NCI-H82 (cell line): ENCODE measurements around the gene DPH6.
A peak's percentile ranks its signal among the peaks of the same experiment; 100 is the strongest.

Experiments
- DNase-seq: peaks from one replicate; lab custom pipeline; 2025; lab: John Stamatoyannopoulos, UW

DPH6 gene

DNA sequence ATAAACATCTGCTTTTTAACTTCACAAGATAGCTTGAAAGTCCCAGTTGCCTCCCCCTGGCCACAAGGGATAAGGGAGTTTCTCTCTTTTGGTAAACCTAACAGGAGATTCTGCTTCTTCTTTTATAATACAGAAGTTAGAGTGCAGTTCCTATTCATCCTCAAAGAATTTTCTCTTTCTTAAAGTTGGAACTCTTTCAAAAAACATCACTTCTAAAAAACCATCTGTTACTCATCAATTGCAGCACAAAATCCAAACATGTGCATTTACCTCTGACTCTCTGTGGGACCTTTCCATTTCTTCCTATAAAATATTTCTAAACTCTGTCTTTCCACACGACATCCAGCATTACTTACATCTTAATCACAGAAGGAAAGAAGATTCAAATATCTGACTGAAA, 5.1 kb downstream of the DPH6 start:
- no peak for DNase-seq

DNA sequence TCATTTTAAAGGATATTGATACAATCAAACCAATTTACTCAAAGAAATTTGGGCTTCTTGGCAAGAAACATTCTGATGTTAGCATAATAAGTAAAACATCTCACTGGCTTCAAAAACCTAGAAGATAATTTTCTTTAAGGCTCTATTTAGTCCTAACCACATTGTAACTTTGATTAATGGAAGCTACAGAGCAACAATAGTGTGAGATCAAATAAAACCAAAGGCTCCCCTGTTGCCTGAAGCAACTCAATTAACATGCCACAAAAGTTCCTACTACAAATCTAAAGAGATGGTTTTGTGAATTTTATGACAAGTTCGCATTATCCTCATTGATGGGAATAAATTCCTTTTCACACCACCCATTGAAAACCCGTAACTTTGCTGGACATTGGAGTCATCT, 5.9 kb downstream of the DPH6 start:
- no peak for DNase-seq

DNA sequence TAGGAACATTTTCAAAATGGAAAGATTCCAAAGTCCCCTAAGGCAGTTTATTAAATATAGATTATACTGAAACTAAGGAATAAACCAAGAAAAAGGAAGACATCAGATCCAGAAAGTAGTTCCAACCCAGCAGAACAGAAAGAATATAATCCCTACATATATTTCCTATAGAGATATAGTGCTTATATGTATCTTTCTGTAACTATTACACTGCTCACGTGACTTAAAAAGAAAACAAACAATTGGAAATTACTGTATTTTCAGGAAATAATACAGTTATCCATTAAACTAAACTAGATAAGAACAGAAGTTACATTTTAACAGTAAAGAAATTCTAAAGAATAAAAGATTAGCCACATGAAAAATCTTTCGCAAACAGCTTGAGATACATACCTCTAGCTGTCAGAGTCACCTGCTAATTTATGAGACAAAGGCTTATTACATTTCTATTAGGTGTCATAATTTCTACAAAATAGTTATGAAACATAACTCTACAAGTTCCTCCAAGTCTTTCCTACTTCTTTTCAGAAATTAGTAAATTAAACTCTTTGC, 10.5 kb downstream of the DPH6 start:
- DNase-seq: no peak

DNA sequence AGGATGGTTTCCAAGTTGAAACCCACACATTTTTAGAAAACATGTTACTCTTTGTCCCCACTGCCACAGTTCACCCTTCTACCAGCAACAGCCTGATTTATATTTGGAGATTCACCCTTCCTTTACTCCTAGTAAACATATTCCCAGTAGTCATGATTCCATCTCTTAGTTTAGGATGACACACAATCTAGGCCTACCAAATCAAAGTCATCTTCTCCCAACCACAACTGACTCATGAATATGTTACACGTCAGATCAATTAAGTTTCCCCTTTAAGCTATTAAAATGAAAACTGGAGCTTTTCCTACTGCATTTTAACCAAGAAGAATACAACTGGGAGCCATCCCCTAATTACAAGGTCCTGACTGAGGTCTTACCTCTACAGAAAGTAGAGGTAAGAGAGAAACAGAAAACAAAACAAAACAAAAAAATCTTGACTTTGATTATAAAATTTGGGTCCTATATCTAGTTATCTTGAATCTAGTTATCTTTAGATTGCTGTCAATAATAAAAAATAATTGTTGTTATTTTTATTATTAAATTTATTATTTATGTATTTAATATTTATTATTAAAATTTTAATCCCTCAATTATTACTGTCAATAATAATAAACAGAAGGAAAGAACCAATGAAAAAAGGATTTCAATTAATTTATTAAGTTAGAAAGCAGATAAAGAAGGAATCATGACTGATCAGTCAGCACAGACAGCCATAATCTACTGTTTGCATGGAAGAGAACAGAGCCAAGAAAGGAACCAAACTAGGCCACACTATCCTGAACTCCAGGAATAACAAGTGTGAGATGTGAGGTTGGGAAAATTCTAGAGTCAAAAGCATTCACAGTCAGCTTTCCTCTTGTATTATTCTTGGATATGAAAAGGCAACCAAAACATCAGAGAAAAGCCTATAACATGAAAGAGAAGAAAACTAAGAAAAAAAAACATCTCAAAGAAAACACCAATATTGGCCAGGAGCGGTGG, 12.5 kb downstream of the DPH6 start:
- no peak for DNase-seq

DNA sequence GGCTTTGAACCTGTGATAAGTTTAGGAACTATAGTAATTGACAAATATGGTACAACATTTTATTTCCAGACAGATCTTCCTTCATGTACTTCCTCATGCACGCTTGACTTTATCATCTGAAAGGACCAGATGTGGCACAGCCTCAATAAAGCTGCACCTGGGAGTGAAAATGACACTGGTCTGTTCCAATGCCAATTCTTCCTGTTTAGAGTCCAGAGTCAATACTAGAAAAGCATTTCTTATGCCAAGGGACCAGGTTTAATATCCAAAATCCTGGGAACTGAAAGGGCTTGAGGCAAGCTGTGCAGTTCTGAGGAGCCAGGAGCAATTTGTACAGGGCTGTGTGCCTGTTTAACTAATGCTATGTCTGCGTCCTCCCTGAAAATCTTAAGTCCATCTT, 15.3 kb downstream of the DPH6 start:
- no peak for DNase-seq

DNA sequence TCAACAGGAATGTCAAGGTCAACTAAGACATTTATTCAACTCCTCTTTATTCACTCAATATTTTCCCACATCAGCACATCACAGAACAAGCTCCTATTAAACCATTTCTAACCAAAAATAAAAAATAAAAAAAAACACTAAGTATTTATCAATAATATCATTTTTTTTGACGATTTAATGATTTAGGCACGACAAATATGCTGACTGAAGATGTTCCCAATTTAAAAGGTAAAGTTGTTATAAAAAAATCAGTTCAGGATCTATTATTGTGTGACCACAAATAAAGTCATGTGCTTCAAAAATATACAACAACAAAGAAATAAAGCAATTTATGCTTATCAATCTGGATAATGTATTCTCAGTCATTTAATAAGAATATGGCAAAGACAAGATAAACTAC, 16.2 kb downstream of the DPH6 start:
- DNase-seq: no peak

DNA sequence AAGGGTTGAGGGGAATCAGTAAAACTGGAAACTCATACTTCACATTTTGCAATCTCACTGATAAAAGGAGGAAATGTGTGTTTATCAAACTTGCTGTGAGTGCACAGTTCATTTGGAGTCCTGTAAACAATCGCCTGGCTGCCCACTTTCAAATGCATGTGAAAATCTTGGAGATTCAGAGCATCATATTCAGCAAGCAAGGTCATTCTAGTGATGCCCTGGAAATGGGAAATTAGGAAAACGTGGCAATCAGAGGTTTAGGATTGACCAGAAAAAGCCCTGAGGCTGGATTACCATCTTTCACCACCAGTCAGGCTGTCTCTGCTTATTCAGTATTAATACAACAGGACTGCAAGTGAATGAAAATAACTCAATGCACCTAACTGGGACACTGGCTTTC, 23.9 kb downstream of the DPH6 start:
- DNase-seq: peak; percentile 28

DNA sequence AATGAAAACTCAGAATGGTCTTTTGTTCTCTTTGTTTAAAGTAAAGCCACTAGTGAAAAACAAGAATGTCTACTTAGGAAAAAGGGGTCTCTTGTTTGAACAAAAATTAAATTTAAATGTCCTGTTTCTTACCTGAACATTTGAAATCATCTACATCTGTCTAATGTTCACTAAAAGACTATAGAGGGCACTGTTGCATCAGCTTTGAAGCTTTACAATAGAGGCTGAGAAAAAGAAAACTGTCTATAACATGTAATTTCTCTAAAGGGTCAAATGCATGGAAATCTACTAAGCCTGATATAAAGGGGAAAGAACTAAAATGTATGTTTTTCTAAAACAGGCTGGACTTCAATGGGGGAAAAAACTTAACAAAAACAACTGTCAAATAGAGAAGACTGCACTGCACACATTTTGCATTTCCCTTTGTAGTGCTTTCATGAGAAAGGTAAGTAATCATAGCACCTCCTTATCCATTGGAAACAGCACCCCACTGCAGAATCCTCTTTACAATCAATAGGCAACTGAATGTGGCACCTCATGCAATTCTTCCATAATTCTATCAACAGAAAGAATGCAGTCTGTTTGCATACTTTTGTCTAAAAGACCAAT, 26.3 kb downstream of the DPH6 start:
- peak; percentile 71 for DNase-seq

DNA sequence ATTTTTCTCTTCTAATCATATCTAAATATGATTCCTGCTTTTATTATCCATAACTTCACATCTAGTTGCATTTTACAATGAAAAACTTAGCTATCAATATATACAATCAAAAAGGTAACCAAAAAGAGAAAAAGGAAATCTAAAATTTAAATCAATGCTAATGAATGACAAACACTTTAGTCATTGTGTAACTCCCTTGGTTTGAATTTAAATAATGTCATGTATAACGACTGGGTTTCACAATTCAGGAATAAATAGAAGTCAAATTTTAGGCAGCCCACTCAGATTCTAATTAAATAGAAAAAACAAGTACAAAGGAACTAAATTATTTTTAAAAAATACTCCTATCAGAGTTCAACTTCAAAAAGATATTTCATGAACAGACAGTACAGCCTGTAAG, 26.9 kb downstream of the DPH6 start:
- DNase-seq: no peak

DNA sequence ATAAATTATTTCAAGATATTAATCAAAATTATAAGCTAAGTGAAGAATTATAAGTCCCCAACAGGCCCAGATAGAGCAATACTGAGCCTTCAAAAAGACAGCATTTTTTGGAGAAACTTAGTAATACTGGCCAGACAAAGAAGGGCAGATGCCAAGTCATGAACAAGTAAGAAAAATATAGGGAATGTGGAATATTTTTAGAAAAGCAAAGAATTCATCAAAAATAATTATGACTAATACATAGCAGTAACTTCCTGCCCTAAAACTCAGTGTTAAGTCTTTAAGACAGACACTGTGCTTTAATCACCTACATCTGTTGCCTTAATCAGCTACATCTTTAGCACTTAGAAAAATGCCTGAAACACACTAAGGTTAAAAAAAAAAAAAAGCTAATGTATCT, 31.2 kb downstream of the DPH6 start:
- no peak for DNase-seq

DNA sequence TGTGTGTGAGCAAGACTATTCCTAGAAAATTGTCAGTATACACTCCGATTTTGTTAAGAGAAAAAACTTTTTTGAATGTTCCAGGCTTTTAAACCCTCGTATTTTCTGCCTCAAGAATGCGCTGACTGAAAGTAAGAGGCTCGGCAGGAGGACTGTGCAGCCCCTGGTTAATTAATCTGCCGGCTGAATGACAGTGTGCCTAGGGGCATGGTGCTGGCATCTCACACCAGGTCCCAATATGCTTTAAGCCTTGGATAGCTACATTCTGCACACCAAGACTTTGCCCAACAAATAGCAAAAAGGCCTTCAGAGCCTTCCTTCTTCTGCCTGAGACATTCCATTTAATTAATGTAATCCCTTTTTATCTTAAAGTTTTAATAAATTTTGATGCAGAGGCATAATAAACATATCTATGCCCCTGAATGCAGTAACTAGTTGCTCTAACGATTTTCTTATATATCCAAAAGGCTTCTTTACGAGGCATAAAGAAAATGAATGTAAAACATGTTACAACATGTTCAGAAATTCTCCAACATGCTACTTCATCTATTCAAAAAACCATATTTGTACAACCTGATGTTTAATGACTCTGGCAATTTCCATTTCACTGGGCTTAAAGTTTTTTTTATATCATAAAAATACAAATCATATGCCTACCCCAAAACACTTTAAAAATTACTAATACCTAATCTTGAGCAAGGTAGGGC, 37.9 kb downstream of the DPH6 start:
- no peak for DNase-seq

DNA sequence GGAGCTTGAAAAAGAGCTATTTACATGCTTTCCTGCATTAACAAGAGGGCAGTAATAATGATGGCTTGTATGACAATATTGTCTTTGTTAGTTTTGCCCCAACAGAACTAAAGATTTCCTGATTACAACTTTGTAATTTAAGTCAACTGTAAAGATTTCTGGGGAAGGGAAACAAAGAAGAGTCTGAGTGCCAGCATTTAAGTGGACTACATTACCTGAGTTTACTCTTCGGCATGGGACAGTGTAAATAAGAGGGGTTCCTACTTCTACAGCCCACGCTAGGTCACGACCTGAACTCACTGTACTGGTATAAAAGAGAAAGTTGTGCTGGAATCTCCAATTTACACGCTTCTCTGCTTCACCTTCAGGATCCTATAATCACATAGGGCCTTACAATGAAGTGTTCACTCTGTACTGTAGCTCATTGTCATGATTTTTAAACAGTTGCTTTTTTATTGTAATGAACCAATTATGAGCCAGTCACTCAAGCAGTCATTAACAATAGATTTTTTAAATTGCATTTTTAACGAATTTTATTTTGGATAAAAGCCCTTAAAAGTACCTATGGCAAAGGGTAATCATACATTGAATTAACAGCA, 39.6 kb downstream of the DPH6 start:
- no peak for DNase-seq

DNA sequence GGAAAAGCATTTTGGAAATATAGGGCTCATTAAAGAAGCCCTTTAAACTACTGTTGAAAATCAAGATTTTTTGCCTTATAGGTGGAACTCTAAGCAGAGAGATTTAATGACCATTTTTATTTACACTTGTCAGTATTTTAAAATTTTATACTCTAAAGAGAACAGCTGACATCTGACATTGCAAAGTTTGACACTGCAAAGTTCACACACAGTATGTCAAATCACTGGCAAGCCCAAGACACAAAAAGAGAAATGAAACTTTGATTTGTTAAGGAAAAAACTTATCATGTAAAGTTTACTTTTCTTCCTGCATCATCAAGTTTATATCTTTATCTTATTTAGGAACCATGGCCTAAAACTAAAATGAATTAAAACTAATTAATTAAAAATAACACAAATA, 40.2 kb downstream of the DPH6 start:
- DNase-seq: no peak

DNA sequence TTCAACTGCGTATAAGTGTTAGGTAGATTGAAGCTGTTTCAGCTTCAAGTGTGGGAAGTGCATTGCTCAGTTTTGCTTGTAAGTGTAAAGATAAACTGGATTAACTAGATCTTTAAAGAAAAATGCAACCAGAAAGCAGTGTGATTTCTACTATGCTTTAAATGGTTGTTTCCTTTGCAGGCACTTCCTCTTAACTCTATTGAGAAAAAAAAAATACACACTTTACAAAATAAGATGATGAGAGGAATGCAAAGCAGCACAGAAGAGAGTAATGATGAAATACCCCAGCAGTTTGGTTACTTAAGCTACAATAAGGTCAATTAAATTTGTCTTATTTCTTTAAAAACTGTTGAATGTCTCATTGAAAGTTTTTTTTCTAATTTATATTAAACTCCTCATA, 40.8 kb downstream of the DPH6 start:
- DNase-seq: no peak

DNA sequence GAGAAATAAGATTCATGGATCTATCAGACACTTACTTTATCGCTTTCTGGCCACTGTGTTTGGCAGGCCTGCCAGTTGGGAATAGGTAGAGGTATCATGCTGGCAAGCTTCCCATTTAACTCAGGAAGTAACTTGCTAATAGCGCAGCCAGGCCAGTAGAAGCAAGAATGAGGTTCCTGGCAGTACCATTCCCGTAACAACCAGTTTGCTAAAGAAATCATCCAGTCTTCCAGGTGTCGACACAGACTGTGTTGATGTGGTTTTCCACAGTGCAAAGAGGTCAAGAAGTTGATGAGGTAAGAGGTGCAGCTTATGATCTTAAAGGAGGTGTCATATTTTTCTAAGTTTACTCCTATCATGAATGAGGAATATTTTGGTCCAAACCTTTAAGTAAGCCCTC, 46.2 kb downstream of the DPH6 start:
- no peak for DNase-seq

DNA sequence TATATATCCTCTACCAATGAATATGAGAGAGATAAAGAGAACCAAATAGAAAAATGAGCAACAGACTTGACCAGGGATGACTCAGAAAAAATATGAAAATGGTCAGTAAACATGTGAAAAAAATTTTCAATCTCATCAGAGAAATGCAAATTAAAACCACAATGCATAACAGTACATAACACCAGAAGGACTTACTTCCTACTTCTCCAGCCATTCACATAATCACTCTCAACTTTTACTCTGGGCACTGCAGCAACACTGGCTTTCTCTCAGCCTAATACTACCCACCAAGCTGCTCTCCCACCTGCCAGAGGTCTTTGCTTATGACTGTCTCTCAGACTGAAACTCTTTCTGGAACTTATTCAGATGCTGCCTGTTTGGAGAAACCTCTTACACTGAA, 49.4 kb downstream of the DPH6 start:
- peak; percentile 33 for DNase-seq

DNA sequence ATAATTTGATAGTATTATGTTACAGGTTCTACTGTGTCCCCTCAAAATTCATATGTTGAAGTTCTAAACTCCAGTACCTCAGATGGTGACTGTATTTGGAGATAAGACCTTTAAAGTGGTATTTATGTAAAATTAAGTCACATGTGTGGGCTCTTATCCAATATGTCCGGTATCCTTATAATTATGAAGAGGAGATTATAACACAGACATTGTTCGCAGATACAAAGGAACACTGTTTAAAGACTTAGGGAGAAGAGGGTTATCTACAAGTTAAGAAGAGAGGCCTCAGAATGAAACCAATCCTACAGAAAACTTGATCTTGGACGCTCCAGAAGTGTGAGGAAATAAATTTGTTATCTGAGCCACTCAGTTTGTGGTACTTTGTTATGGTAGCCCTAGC, 50.9 kb downstream of the DPH6 start:
- DNase-seq: no peak

DNA sequence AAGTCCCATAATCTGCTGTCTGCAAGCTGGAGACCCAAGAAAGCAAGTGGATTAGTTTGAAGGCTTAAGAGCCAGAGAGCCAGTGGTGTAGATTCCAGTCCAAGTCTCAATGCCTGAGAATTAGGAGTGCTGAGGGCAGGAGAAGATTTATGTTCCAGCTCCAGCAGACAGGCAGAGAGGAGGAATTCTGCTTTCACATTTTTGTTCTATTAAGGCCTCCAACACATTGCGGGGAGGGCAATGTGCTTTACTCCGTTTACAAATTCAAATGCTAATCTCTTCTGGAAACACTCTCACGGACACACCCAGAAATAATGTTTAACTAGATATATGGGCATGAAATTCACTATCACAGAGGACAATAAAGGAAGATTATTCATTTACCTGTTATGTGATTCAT, 54.0 kb downstream of the DPH6 start:
- peak; percentile 93 for DNase-seq

DNA sequence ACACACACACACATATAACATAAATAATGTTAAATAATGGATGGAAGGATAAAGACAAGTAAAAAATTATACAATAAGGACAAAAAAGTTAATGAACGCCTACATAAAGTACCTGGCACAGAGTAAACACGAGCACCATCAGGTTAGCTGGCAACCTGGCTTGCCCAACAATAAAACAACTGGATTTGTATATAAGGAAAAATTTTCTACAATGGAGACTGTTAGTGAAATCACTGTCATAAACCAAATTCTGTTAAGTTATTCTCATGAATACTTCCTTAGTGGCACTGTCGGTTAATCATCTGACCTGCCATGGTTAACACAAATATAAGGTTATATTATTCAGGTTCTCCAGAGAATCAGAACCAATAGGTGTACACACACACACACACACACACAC, 54.8 kb downstream of the DPH6 start:
- DNase-seq: no peak

DNA sequence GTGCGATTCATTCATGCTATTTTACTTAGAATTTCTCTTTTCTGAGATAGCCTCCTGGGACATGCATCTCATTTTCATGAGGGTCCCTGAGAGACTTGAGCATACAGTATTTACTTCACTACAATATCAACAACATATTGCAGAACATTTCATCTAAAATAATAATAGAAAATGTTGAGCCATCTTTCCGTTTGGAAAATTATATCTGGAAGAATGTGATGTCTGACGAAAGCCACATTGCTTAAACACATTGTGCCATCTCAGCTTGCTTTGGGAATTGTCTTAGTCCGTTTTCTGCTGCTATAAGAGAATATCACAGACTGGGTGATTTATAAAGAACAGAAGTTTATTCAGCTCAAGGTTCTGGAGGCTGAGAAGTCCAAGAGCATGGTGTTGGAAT, 55.5 kb downstream of the DPH6 start:
- no peak for DNase-seq

DNA sequence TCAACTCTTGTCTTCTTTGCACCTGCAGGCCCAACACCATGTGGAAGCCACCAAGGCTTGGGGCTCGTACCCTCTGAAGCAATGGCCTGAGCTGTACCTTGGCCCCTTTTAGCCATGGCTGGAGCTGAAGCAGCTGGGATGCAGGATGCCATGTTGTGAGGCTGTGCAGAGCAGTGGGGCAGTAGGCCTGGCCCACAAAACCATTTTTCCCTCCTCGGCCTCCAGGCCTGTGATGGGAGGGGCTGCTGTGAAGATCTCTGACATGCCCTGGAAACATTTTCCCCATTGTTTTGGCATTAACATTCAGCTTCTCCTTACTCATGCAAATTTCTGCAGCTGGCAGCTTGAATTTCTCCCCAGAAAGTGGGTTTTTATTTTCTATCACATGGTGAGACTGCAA, 58.5 kb downstream of the DPH6 start:
- DNase-seq: no peak

DNA sequence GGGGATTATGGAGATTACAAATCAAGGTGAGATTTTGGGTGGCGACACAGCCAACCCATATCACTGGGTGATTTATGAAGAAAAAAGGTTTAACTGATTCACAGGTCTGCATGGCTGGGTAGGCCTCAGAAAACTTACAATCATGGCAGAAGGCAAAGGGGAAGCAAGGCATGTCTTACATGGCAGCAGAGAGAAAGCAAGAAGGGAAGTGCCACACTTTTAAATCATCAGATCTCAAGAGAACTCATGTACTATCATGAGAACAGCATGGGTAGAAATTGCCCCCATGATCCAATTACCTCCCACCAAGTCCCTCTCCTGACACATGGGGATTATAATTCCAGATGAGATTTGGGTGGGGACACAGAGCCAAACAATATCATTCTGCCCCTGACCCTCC, 59.7 kb downstream of the DPH6 start:
- peak; percentile 34 for DNase-seq
